Measurements from ENCODE around the gene ARL8B.

The ARL8B gene

GRCh38 chr3:5160321-5160720, 38.2 kb downstream of the ARL8B start:
- no peak for DNase-seq (ENCODE audit: low spot score)
- no peak for TF ChIP-seq CTCF (IDR thresholded peaks at IDR 0.05)
- Histone ChIP-seq H3K4me3 (no peak overlapping the region), H3K27ac (no peak overlapping the region)

GRCh38 chr3:5160940-5161858, 39.1 kb downstream of the ARL8B start:
- Histone ChIP-seq H3K4me3 (no peak overlapping the region), H3K27ac (no peak overlapping the region)
- DNase-seq (ENCODE audit: low spot score): no peak
- no peak for TF ChIP-seq CTCF (IDR thresholded peaks at IDR 0.05)

- DNase-seq (ENCODE audit: low spot score): no peak
- Histone ChIP-seq H3K4me3 (no peak overlapping the region), H3K27ac (no peak overlapping the region)
- no peak for TF ChIP-seq CTCF (IDR thresholded peaks at IDR 0.05)
These were observed 40.0 kb downstream of the ARL8B start for GRCh38 chr3:5162102-5162501.

- Histone ChIP-seq H3K4me3 (no peak overlapping the region), H3K27ac (no peak overlapping the region)
- DNase-seq (ENCODE audit: low spot score): no peak
- no peak for TF ChIP-seq CTCF (IDR thresholded peaks at IDR 0.05)
These were observed 43.6 kb downstream of the ARL8B start for GRCh38 chr3:5165698-5166097.

- no peak for DNase-seq (ENCODE audit: low spot score)
- no peak overlapping the region for H3K4me3 ChIP-seq
- H3K27ac ChIP-seq: no peak overlapping the region
- TF ChIP-seq CTCF (IDR thresholded peaks at IDR 0.05): no peak
These were observed 44.8 kb downstream of the ARL8B start for GRCh38 chr3:5166846-5167245.

GRCh38 chr3:5168110-5168509, 46.0 kb downstream of the ARL8B start:
- Histone ChIP-seq H3K4me3 (no peak overlapping the region), H3K27ac (no peak overlapping the region)
- DNase-seq (ENCODE audit: low spot score): no peak
- TF ChIP-seq CTCF (IDR thresholded peaks at IDR 0.05): no peak

- Histone ChIP-seq H3K4me3 (no peak overlapping the region), H3K27ac (no peak overlapping the region)
- DNase-seq (ENCODE audit: low spot score): no peak
- TF ChIP-seq CTCF (IDR thresholded peaks at IDR 0.05): no peak
These were observed 47.7 kb downstream of the ARL8B start for GRCh38 chr3:5169807-5170206.
